ENCODE measurements around the gene ARHGAP45. TPM values are rescaled to one million over a fixed set of nuclear protein-coding genes. Genes with fewer than 3 reads are reported as not detected.

ARHGAP45 gene
- total RNA-seq, 1 donor from 2014 or later, result 8.9 TPM

Small RNA genes within 50 kb of the gene (small RNA-seq; reads per million reads assigned to genes)
- 0.30 reads per million, percentile 31 among the genes with 10 or more reads in this experiment for gene RNU6-2

Other genes starting within 250 kb of the ARHGAP45 start
- 0.52 TPM for gene PLPPR3, start 245.2 kb upstream of the ARHGAP45 start, total RNA-seq
- 2.6 TPM for gene AZU1, start 239.3 kb upstream of the ARHGAP45 start, total RNA-seq
- gene PRTN3, start 226.2 kb upstream of the ARHGAP45 start, total RNA-seq, result 4.7 TPM
- gene ELANE, start 214.9 kb upstream of the ARHGAP45 start, total RNA-seq, result 0.52 TPM
- 33.4 TPM for gene CFD, start 207.5 kb upstream of the ARHGAP45 start, total RNA-seq
- 18.3 TPM for gene MED16, start 174.0 kb upstream of the ARHGAP45 start, total RNA-seq
- gene RNU6-9, start 173.7 kb upstream of the ARHGAP45 start, total RNA-seq, result not detected
- 30.8 TPM for gene R3HDM4, start 153.9 kb upstream of the ARHGAP45 start, total RNA-seq
- not detected for gene KISS1R, start 149.8 kb upstream of the ARHGAP45 start, total RNA-seq
- gene ARID3A, start 141.1 kb upstream of the ARHGAP45 start, total RNA-seq, result 2.6 TPM
- 35.5 TPM for gene WDR18, start 82.8 kb upstream of the ARHGAP45 start, total RNA-seq
- not detected for gene GRIN3B, start 66.7 kb upstream of the ARHGAP45 start, total RNA-seq
- 25.6 TPM for gene TMEM259, start 46.0 kb upstream of the ARHGAP45 start, total RNA-seq
- not detected for gene RNU6-2, start 45.6 kb upstream of the ARHGAP45 start, total RNA-seq
- 40.2 TPM for gene CNN2, start 40.6 kb upstream of the ARHGAP45 start, total RNA-seq
- 6.8 TPM for gene ABCA7, start 27.1 kb upstream of the ARHGAP45 start, total RNA-seq
- 39.1 TPM for gene POLR2E, start 28.2 kb downstream of the ARHGAP45 start, total RNA-seq
- 139 TPM for gene GPX4, start 36.8 kb downstream of the ARHGAP45 start, total RNA-seq
- 10.4 TPM for gene SBNO2, start 107.1 kb downstream of the ARHGAP45 start, total RNA-seq
- gene STK11, start 138.6 kb downstream of the ARHGAP45 start, total RNA-seq, result 51.7 TPM
- not detected for gene CBARP, start 170.8 kb downstream of the ARHGAP45 start, total RNA-seq
- 24.5 TPM for gene ATP5F1D, start 174.6 kb downstream of the ARHGAP45 start, total RNA-seq
- 5.2 TPM for gene MIDN, start 181.4 kb downstream of the ARHGAP45 start, total RNA-seq
- 413 TPM for gene CIRBP, start 202.2 kb downstream of the ARHGAP45 start, total RNA-seq
- 9.4 TPM for gene FAM174C, start 208.4 kb downstream of the ARHGAP45 start, total RNA-seq
- gene EFNA2, start 218.7 kb downstream of the ARHGAP45 start, total RNA-seq, result 1.0 TPM

Data from skeletal muscle tissue (tissue), 2 donors.